Panc1 (cell line): ENCODE measurements around the gene CYLC2. TPM values are rescaled to one million over a fixed set of nuclear protein-coding genes. Genes with fewer than 3 reads are reported as not detected.

Experiments used
- ATAC-seq: fragments of 200-7000 bp; cut with Tn5 transposase; 2 replicates; pipeline ENCODE4 v1.9.1; 2020; ENCODE audit warnings: mild to moderate bottlenecking, moderate library complexity
- BruUV-seq: library from RNA; stranded (reverse); fragments of 400-500 nt; replicated peaks from 2 replicates; lab custom pipeline; 2021; lab: Mats Ljungman, UMichigan
- CTCF ChIA-PET: fragments of 300-600 bp; sonication (Branson Sonifier 250); formaldehyde crosslinking; loops from one replicate; lab custom pipeline; 2022; ENCODE audit warnings: antibody characterized with exemption; lab: Charles Lee
- POLR2A ChIA-PET: fragments of 300-600 bp; sonication (Branson Sonifier 250); formaldehyde crosslinking; loops from one replicate; lab custom pipeline; 2022; ENCODE audit warnings: antibody characterized with exemption; lab: Charles Lee
- DNase-seq: peaks from one replicate; pipeline ENCODE4 v3.0.0-alpha.2; 2010; ENCODE audit warnings: low read depth, low spot score
- H3K27ac ChIP-seq: 2 replicates; pipeline ENCODE4 v1.5.1; 2011; ENCODE audit warnings: mild to moderate bottlenecking, low read length, inconsistent platforms
- H3K27me3 ChIP-seq: fragments of 200-500 bp; sonication (Bioruptor generic); 2 replicates; pipeline ENCODE4 v1.6.0; 2014; ENCODE audit warnings: low read length, inconsistent platforms; ENCODE audit not compliant: control insufficient read depth, insufficient read depth
- H3K36me3 ChIP-seq: fragments of 200-500 bp; sonication (Bioruptor generic); 2 replicates; pipeline ENCODE4 v1.5.1; 2014; ENCODE audit warnings: inconsistent platforms, mild to moderate bottlenecking, low read length, moderate library complexity; ENCODE audit not compliant: control insufficient read depth, insufficient read depth
- H3K4me1 ChIP-seq: 2 replicates; pipeline ENCODE4 v1.5.1; 2011; ENCODE audit warnings: inconsistent platforms, mild to moderate bottlenecking, low read length, moderate library complexity; ENCODE audit not compliant: control insufficient read depth, insufficient read depth
- H3K4me3 ChIP-seq, 2 experiments: 2 replicates each; pipeline ENCODE4 v1.5.1; 2011 to 2012; ENCODE audit warnings: low read depth in 2 of 2, low read length in 2 of 2, mild to moderate bottlenecking in 2 of 2, inconsistent platforms in 1 of 2, moderate library complexity in 1 of 2
- H3K9me3 ChIP-seq: fragments of 200-500 bp; sonication (Bioruptor generic); 2 replicates; pipeline ENCODE4 v1.5.1; 2014; ENCODE audit warnings: low read depth, mild to moderate bottlenecking, inconsistent platforms, low read length, moderate library complexity; ENCODE audit not compliant: control insufficient read depth, insufficient read depth
- CTCF ChIP-seq: fragments of 450-650 bp; IDR thresholded peaks from 2 replicates; pipeline ENCODE4 v1.5.1; 2017; ENCODE audit warnings: mild to moderate bottlenecking
- POLR2AphosphoS5 ChIP-seq: IDR thresholded peaks from 2 replicates; pipeline ENCODE4 v1.6.1; 2012; ENCODE audit warnings: mild to moderate bottlenecking, low read depth, low read length, moderate library complexity
- REST ChIP-seq, 2 experiments: IDR thresholded peaks; 2 replicates each; pipeline ENCODE4 v1.6.1; 2011 to 2012; ENCODE audit warnings: low read depth in 2 of 2, control low read depth in 1 of 2, low read length in 1 of 2, mild to moderate bottlenecking in 1 of 2, moderate library complexity in 1 of 2; ENCODE audit not compliant: insufficient read depth in 1 of 2
- SIN3A ChIP-seq: IDR thresholded peaks from 2 replicates; pipeline ENCODE4 v1.6.1; 2012; ENCODE audit warnings: low read depth, mild to moderate bottlenecking, low read length, moderate library complexity, borderline replicate concordance; ENCODE audit not compliant: insufficient read depth
- TCF7L2 ChIP-seq: IDR thresholded peaks from 2 replicates; pipeline ENCODE4 v1.6.1; 2011; ENCODE audit warnings: mild to moderate bottlenecking, low read depth, low read length, inconsistent platforms
- in situ Hi-C: cut with HindIII; loops from 2 replicates; pipeline ENCODE4 v1.10.0; 2016; ENCODE audit warnings: low sequenced_read_pairs, low pct_unique_long_range_greater_than_20kb
- intact Hi-C: fragments of 100-400 bp; cut with micrococcal nuclease; formaldehyde crosslinking; loops from one replicate; pipeline ENCODE4 v1.10.0; 2022; ENCODE audit not compliant: unreplicated experiment
- total RNA-seq: library from RNA; stranded (reverse); gene quantifications from one replicate; pipeline ENCODE4 v1.2.1, GENCODE V29; 2021; ENCODE audit not compliant: unreplicated experiment

The CYLC2 gene
- total RNA-seq, 1 experiment from 2014 or later = not detected

- TF ChIP-seq POLR2AphosphoS5 (no peak), REST (IDR thresholded peaks at IDR 0.05; ENCODE audit: insufficient read depth in 1 of 2, low read depth in 2 of 2, low read length in 1 of 2) (no peak), TCF7L2 (no peak), SIN3A (no peak), CTCF (no peak)
- DNase-seq (no peak), ATAC-seq (no peak)
- no peaks in the 10 kb centered on the region for H3K36me3 ChIP-seq
- intact Hi-C loops = no loop called here
- no peaks in the 10 kb centered on the region for H3K4me1 ChIP-seq
- no peak overlapping the region for H3K4me3 ChIP-seq
- ChIA-PET CTCF (no interaction called here), POLR2A (no interaction called here)
- BruUV-seq = no TSS peak
- H3K9me3 ChIP-seq = no peaks in the 10 kb centered on the region; the same call in 1 of the 2 replicates
- H3K27me3 ChIP-seq = no peaks in the 10 kb centered on the region
- no peak overlapping the region for H3K27ac ChIP-seq
- in situ Hi-C loops = no loop called here
Observed at GRCh38 chr9:102972780-102973179, 22.4 kb upstream of the CYLC2 start.

- in situ Hi-C loops = no loop called here
- BruUV-seq = no TSS peak
- Histone ChIP-seq H3K9me3 (no peaks in the 10 kb centered on the region; the same call in 1 of the 2 replicates), H3K4me1 (no peaks in the 10 kb centered on the region), H3K36me3 (no peaks in the 10 kb centered on the region), H3K27me3 (no peaks in the 10 kb centered on the region), H3K4me3 (no peak overlapping the region), H3K27ac (no peak overlapping the region)
- TF ChIP-seq SIN3A (no peak), REST (IDR thresholded peaks at IDR 0.05; ENCODE audit: insufficient read depth in 1 of 2, low read depth in 2 of 2, low read length in 1 of 2) (no peak), CTCF (no peak), POLR2AphosphoS5 (no peak), TCF7L2 (no peak)
- intact Hi-C loops = no loop called here
- ChIA-PET CTCF (no interaction called here), POLR2A (no interaction called here)
- no peak for DNase-seq
- no peak for ATAC-seq
Observed at GRCh38 chr9:102974530-102974929, 20.6 kb upstream of the CYLC2 start.
